Stimulated activated CD8-positive, alpha-beta memory T cell treated with anti-CD3 and anti-CD28 coated beads, Interleukin-4, amount 100 ng/mL, for 24 hours (primary cell): ENCODE measurements around the gene GAR1.
A peak's percentile ranks its signal among the peaks of the same experiment; 100 is the strongest.
"Not testable (repeated sequence)": the region's sequence is repeated elsewhere in the genome, so short reads cannot be mapped to it uniquely, and the experiment has no call there.

Experiments used
- DNase-seq: peaks from one replicate; pipeline ENCODE4 v3.0.0-alpha.2; 2020; ENCODE audit warnings: low read depth

Gene GAR1

GRCh38 chr4:109815151-109816081, at the start of gene GAR1:
Gene GAR1, plus strand, starts transcription at chr4:109815762. Its CDS starts 403 bp downstream, at chr4:109816165.
- peak; percentile 83 for DNase-seq

- DNase-seq, result not testable (repeated sequence)
Observed at GRCh38 chr4:109782092-109782491, 33.5 kb upstream of the GAR1 start.

GRCh38 chr4:109786846-109787245, 28.7 kb upstream of the GAR1 start:
- DNase-seq, result no peak

GRCh38 chr4:109787807-109788206, 27.8 kb upstream of the GAR1 start:
- no peak for DNase-seq

GRCh38 chr4:109795059-109795458, 20.5 kb upstream of the GAR1 start:
- DNase-seq, result no peak

GRCh38 chr4:109798866-109799265, 16.7 kb upstream of the GAR1 start:
- DNase-seq, result no peak

GRCh38 chr4:109801099-109801789, 14.3 kb upstream of the GAR1 start:
- DNase-seq, result no peak

- DNase-seq, result no peak
Observed at GRCh38 chr4:109801895-109802319, 13.7 kb upstream of the GAR1 start, which contains the start of gene CFI. Gene CFI, minus strand, starts transcription at chr4:109801999. Its CDS starts 28 bp downstream, at chr4:109801971.

- DNase-seq, result no peak
Observed at GRCh38 chr4:109803924-109804571, 11.5 kb upstream of the GAR1 start.

GRCh38 chr4:109809655-109810054, 5.9 kb upstream of the GAR1 start:
- no peak for DNase-seq

- DNase-seq, result no peak
Observed at GRCh38 chr4:109810552-109811387, 4.8 kb upstream of the GAR1 start.

- DNase-seq, result no peak
Observed at GRCh38 chr4:109811707-109812106, 3.9 kb upstream of the GAR1 start.

GRCh38 chr4:109816082-109816442, 500 bp downstream of the GAR1 start:
- peak; percentile 19 for DNase-seq

GRCh38 chr4:109816894-109817293, 1.3 kb downstream of the GAR1 start:
- no peak for DNase-seq

- no peak for DNase-seq
Observed at GRCh38 chr4:109818268-109818667, 2.7 kb downstream of the GAR1 start.

GRCh38 chr4:109820563-109820962, 5.0 kb downstream of the GAR1 start:
- no peak for DNase-seq

- DNase-seq, result no peak
Observed at GRCh38 chr4:109821185-109821584, 5.6 kb downstream of the GAR1 start.

- DNase-seq, result no peak
Observed at GRCh38 chr4:109826719-109827118, 11.2 kb downstream of the GAR1 start.

- no peak for DNase-seq
Observed at GRCh38 chr4:109827672-109828071, 12.1 kb downstream of the GAR1 start, which contains the start of gene RRH. Gene RRH, plus strand, starts transcription at chr4:109827972. Its CDS starts 56 bp downstream, at chr4:109828028.

GRCh38 chr4:109833756-109834155, 18.2 kb downstream of the GAR1 start:
- DNase-seq, result no peak

GRCh38 chr4:109836985-109837384, 21.4 kb downstream of the GAR1 start:
- DNase-seq, result no peak
